Measurements from ENCODE around the gene SPACA1.

- TF ChIP-seq CTCF (IDR thresholded peaks at IDR 0.05) (no peak), POLR2A (IDR thresholded peaks at IDR 0.05) (no peak)
Measured at GRCh38 chr6:88111991-88112390, 64.3 kb downstream of the SPACA1 start.
